ENCODE data around the gene VILL.

VILL gene

DNA sequence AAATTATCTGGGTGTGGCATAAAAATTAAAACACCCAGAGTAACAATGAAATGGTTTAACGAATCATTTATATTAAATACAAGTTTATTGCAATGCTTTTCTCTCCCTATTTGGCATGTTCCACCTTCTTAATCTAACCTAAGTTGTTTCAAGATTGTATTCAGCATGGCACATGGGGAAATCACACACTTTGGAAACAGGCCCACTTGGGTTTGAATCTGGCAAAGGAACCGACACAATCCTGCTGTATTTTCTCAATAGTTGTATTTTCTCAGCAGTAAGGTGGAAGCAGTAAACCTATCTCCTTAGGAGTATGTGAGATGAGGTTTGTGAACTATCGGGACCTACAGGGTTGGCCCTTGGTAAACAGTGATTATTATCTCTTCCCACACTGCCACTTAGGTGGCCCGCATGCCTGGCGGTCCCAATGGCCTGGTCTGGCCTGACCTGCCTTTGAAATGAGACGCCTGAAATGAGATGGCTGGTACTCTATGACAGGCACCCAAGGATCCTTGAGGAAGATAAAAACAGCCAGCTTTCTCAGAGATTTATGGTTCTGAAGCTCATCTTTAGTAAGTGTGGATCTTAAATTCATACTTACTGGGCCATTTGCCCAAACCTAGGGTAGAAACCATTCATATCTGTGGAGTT is 45.3 kb upstream of the VILL start:
- DNase-seq (ENCODE audit: low spot score): no peak
- TF ChIP-seq CTCF (IDR thresholded peaks at IDR 0.05; ENCODE audit: borderline replicate concordance, control extremely low read depth, extremely low read depth, insufficient read depth, missing control alignments): no peak
- in situ Hi-C loops (cut with MboI; ENCODE audit: low sequenced_read_pairs, unreplicated experiment): no loop called here

GRCh38 chr3:37945807-37946530 is 44.6 kb upstream of the VILL start:
- DNase-seq (ENCODE audit: low spot score): no peak
- no peak for TF ChIP-seq CTCF (IDR thresholded peaks at IDR 0.05; ENCODE audit: borderline replicate concordance, control extremely low read depth, extremely low read depth, insufficient read depth, missing control alignments)
- in situ Hi-C loops (cut with MboI; ENCODE audit: low sequenced_read_pairs, unreplicated experiment): no loop called here

DNA sequence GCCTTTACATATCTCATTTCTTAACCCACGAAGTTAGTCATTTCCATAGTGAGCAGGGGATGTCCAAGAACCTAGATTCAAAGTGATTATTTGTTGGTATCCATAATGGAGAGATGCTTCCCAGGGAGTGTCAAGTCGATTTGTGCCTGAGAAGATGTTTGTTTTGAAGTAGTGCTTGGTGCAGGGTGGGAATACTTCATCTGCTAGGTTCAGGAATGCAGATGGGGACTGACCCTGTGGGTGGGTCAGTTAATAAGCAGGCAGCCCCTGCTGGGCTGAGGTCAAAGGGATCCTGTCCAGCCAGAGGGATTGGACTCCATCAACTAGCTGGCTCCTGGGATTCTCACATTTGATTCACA is 44.1 kb upstream of the VILL start:
- in situ Hi-C loops (cut with MboI; ENCODE audit: low sequenced_read_pairs, unreplicated experiment): no loop called here
- TF ChIP-seq CTCF (IDR thresholded peaks at IDR 0.05; ENCODE audit: borderline replicate concordance, control extremely low read depth, extremely low read depth, insufficient read depth, missing control alignments): no peak
- no peak for DNase-seq (ENCODE audit: low spot score)

DNA sequence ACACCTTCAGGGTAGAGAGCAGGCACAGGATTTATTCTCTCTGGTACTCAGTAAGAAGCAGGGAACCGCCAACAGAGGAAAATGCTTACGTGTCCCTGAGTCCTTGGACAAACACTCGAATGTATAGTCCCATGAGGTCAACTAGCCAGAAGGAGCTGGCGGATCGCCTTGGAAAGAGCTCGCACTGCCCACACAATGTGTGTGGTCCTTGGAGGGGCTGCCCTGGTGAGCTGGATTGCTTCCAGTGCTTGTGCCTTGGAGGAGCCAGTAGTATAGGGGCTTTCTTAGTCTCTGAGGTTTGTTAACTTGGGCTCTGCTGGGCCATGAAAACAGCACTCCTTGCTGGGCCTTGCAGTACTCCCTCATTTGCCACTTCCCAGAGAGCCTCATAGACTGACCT is 40.7 kb upstream of the VILL start:
- DNase-seq (ENCODE audit: low spot score): no peak
- TF ChIP-seq CTCF (IDR thresholded peaks at IDR 0.05; ENCODE audit: borderline replicate concordance, control extremely low read depth, extremely low read depth, insufficient read depth, missing control alignments): no peak
- in situ Hi-C loops (cut with MboI; ENCODE audit: low sequenced_read_pairs, unreplicated experiment): no loop called here

- in situ Hi-C loops (cut with MboI; ENCODE audit: low sequenced_read_pairs, unreplicated experiment): no loop called here
- DNase-seq (ENCODE audit: low spot score): no peak
- no peak for TF ChIP-seq CTCF (IDR thresholded peaks at IDR 0.05; ENCODE audit: borderline replicate concordance, control extremely low read depth, extremely low read depth, insufficient read depth, missing control alignments)
Measured at GRCh38 chr3:37952564-37952963, 38.0 kb upstream of the VILL start.

DNA sequence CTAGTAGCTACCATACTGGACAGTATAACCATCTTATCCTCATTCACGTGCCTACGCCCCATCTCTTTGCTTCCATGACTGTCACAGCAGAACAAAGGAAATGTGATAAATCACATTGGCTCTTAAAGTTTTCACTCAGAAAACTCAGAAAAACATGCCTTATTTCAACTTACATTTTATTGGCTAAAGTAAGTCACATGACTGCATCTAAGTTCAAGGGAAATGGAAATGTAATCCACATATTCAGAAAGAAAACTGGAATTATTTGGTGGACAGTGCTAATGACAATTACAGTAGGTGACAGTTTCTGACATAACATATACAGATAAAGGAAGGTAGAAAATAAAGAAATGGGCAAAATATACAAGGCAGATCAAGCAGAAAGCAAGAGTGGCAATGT is 37.4 kb upstream of the VILL start:
- in situ Hi-C loops (cut with MboI; ENCODE audit: low sequenced_read_pairs, unreplicated experiment): no loop called here
- DNase-seq (ENCODE audit: low spot score): no peak
- no peak for TF ChIP-seq CTCF (IDR thresholded peaks at IDR 0.05; ENCODE audit: borderline replicate concordance, control extremely low read depth, extremely low read depth, insufficient read depth, missing control alignments)

Measured in GM13976 (cell line).